CD4-positive, alpha-beta T cell treated with Interleukin-15 for 4 hours (primary cell): ENCODE data around the gene MAP3K20.
"Not testable (repeated sequence)": the region's sequence is repeated elsewhere in the genome, so short reads cannot be mapped to it uniquely, and the experiment has no call there.

Experiments
- DNase-seq: peaks from one replicate; pipeline ENCODE4 v3.0.0-alpha.2; 2020; ENCODE audit warnings: low spot score

The MAP3K20 gene

DNA sequence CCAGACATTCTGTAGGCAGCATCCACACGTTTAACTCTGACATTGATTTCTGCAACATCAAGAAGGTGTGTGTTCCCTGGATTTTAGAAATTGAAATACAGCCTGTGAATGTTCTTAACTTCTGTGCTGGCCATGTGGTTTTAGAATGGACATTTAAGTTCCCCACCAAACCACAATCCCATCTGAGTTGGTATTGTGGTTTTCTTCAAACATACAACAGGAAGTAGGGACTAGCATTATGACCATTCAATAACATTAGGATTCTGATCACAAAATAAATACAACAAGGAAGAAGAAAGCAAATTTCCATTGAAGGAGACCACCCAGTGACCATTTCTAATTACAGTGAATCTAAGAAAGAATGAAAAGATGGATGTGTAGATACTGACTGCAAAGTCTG, 51.2 kb downstream of the MAP3K20 start:
- no peak for DNase-seq

DNA sequence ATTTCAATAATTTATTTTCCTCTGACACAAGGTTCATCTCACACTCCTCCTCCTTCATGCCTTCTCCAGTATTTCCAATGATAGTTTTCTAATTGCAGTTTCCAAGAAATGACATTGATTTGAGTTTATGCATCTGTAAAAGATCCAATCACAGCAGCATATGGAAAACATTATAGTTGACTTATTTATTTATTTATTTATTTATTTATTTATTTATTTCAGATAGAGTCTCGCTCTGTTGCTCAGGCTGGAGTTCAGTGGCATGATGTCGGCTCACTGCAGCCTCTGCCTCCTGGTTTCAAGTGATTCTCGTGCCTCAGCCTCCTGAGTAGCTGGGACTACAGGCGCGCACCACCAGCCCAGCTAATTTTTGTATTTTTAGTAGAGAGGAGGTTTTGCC, 52.5 kb downstream of the MAP3K20 start:
- not testable (repeated sequence) for DNase-seq

DNA sequence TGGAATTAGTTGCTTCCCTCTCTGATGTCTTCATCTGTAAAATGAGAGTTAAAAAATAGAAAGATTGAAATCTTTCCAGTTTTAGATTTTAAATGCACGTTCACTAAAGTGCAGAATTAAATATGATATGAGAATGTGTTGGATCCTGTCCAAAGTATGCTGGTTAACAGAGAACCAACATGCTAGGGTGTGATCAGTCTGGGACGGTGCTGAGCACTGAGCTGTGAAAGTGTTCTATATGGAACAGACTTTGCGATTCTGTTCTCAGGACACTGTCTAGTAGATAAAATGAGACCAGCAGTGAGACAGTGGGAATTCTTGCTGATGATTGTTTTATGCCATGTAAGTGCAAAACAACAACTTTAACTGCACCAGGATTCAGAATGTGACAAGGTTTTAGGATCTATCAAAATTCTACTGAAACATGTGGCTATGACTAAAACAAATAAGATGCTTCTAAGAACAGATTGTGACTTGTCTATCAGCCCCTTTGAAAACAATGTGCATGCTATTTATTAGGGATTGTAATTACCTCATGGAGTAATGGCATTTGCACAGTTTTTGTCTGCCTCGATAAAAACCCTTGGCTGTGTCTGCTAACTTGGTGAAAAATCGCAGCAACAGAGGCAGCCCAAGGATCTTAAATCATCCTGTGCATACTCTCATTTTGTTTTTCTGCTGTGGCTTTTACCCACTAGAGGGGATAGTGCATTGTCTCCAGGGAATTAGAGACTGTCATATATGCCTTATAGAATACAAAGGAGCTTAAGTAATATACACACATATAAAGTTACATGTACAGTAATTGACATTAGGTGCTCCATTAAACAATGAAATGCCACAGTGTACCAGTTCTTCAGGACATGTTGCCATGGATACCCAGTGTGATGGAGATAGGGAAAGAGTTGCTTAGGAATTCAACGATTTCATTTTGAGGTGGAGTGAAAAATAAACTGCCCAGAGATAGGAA, 55.1 kb downstream of the MAP3K20 start:
- no peak for DNase-seq

DNA sequence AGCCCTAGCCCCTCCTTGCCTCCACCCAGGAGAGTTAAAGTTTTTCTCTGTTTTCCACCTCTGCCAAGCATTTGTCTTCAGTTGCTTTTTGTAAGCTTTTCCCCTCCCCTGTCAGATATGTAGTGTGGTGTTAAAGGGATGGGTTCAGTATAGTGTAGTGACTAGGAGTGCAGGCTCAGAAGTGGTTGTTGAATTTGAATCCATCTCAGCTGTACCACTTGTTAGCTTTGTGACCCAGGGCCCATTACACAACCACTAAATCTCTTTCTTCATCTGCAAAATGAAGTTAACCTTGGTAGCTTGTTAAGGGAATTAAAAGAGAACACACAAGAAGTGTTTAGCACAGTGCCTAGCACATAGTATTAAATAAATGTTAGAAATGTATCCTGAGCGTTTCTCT, 56.9 kb downstream of the MAP3K20 start:
- DNase-seq: no peak

DNA sequence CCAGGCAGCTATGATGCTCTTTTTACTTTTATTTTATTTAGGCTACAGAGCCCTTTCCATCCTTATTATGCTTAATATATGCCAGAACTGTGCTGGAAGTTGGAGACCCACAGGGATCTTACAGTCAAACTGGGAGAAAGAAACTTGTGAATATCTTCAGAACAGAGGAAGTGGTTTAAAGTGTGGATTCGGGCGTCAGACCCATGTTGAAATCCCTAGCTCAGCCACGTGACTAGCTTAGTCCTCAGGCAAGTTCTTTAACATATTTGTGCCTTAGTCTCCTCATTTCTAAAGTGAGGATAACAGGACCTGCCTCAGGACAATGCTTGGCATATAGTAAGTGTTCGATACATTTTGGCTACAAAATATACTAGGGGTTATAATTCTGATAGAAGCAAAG, 59.1 kb downstream of the MAP3K20 start:
- no peak for DNase-seq

DNA sequence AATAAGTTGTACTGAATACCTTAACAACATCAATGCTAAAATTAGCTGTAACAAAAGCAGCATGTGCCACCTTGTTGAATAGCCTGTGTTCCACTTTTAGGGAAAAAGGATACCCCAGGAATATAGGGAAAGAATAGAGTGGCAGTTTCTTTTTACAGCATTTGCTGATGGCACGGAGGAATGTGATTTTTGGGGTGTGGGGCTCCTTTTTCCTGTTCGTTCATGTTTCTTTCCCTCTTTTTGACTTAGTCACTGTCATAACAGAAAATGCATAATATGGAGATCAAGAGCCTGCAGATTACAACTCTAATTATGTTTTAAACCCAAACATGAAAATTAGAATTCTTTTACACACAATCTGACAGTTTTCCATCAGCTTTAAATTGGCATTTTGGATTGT, 60.4 kb downstream of the MAP3K20 start:
- no peak for DNase-seq

DNA sequence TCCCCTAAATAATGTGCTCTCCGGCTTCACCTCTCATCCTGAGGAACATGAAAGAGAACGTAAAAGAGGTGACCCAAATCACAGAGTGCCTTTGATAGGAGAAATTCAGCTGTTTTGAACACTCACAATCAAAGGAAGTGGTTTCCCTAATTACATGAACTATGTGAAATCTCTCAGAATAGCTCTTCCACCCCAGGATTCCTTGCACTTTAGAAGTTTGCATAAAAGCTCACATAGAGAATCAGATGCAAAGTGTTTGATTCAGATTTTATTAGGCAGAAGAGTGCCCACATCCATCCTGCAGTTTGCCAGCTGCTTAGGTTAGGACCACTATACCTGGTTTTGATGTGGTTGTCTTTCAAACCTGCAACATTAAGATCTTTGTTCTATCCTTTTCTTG, 61.0 kb downstream of the MAP3K20 start:
- no peak for DNase-seq

DNA sequence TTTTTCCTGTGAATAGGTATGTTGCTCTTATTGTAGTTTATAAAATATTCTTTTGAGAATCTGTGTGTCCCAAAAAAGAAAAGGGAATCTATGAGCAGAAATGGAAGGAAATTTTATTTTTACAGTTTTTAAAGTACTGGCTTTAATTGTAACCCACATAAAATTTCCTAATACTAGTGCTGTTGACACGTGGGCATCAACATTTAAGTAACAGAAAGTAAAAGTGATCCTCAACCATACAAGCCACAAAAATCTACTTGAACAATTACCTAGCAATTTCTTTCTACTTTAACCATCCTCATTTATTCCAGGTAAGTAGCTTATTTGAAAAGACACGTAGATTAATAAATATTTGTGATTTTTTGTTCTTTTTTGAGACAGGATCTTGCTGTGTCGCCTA, 62.0 kb downstream of the MAP3K20 start:
- DNase-seq: no peak

DNA sequence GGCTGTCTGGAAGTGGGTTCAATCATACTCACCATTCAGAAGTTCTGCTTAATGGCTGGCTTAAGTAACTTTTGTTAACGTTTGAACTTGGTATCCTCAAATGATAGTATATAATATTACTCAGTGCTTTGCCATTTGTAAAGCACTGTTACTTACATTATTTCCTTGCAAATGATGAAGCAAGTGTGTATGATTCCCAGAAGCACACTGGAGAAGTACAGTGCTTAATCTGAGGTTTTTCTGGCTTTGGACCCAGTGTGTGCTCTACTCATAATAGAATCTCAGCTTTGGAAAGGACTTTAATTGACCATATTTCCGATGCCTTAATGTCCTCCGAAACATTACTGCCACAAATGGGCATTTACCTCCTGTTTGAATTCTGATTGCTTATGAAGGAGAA, 63.3 kb downstream of the MAP3K20 start:
- no peak for DNase-seq

DNA sequence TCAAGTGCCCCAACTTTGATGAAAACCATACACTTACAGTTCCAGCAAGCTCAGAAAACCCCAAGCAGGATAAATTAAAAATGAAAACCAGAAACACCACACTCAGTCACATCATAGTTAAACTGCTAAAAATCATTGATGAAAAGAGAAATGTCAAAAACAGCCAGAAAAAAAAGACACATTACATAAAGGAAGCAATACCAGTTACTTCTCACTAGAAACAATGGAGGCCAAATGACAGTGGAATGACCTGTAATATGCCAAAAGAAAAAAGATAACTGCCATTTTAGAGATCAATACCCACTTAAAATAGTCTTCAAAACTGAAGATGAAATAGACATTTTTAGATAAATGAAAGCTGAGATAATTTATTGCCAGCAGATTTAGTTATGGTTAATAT, 66.0 kb downstream of the MAP3K20 start:
- DNase-seq: no peak

DNA sequence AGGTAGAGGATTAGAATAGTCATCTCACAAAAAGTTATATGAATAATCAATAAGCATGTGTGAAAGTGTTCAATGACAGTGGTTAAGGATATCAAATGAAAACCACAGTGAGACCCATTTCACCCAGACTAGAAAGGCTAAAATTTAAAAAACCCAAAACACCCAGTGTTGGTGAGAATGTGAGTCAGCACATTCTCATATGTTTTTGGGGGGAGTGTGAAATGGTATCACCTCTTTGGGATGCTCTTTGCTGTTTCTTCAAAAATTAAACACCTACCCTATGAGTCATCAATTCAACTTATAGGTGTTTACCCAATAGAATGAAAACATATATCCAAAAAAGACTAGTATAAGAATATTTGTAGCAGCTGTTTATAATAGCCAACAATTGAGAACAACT, 69.8 kb downstream of the MAP3K20 start:
- peak; percentile 20 for DNase-seq

DNA sequence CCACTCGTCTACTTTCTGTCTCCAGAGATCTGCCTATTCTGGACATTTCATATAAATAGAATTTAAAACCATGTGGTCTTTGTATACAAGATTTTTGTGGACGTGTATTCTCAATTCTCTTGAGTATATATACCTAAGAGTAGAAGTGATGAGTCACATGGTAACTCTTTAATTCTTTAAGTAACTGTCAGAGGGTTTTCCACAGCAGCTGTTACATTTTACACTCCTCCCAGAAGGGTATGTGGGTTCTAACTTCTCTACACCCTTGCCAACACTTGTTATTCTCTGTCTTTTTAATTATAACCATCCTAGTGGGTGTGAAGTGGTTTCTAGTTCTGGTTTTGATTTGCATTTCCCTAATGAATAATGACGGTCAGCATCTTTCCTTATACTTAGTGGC, 70.9 kb downstream of the MAP3K20 start:
- no peak for DNase-seq

DNA sequence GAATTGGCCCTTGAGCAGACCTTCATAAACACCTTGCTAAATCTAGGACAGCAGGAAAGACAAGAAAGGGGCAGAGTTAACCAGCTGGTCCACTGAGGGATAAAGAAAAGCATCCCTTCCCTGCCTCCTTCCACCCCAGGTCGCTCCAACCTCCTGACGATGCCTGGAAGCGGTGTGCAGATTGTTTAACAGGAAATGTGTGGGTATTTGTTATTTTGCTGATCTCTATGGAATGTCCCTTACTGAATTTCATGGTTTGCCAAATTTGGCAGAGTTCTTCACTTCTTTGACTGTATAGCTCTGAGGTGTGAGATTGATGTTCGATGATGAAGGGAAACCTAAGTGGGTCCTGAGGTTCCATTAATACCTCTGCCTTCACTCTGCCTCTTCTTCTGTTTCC, 72.9 kb downstream of the MAP3K20 start:
- DNase-seq: no peak

DNA sequence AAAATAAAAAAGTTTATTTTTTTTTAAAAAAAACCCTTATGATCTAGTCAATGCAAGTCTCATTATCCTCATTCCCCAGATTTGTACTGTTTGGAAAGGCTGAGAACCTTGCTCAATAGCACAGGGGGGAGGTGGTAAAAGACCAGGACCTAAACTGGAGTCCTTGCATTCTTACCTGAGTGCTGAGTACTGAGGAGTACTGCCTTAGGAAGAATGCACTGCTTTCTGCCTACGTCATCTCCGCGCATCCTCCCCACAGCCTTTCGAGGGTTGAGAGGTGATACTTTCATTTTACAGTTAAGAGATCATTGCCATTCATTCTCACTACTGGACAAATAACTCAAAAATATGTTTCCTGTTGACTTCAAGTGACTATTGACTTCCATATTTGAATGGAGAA, 73.8 kb downstream of the MAP3K20 start:
- peak; percentile 40 for DNase-seq

DNA sequence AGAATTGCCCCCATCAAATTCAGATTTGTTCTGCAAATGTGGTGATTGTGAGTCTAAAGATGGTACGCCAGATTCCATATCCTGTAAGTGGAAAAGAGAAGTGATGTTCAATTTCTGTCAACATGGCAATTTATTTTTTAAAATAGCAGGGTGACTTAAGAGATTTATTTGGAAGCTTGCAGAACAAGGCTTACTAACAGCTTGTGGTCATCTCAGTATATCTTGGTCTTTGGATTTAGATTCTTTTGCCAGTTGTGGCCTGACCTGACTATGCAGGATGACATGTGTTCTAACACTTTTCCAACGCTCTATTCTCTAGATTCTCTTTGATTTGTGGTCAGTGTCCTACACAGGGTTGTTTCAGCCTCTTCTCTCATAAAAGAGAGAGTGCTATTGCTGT, 74.4 kb downstream of the MAP3K20 start:
- no peak for DNase-seq

DNA sequence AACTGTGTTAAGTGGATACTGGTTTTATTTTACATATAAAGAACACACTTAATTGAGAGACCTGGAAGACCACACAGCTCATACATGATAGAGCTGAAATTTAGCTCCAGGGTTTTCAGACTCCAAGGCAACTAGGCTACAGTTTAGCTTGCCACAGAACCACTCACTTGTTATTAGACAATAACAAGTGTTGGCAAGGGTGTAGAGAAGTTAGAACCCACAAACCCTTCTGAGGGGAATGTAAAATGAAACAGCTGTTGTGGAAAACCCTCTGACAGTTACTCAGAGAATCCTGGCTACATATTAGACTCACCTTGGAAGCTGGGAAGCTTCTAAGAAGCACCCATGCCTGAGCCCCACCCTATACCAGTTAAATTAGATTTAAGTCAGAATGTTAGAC, 75.3 kb downstream of the MAP3K20 start:
- no peak for DNase-seq

DNA sequence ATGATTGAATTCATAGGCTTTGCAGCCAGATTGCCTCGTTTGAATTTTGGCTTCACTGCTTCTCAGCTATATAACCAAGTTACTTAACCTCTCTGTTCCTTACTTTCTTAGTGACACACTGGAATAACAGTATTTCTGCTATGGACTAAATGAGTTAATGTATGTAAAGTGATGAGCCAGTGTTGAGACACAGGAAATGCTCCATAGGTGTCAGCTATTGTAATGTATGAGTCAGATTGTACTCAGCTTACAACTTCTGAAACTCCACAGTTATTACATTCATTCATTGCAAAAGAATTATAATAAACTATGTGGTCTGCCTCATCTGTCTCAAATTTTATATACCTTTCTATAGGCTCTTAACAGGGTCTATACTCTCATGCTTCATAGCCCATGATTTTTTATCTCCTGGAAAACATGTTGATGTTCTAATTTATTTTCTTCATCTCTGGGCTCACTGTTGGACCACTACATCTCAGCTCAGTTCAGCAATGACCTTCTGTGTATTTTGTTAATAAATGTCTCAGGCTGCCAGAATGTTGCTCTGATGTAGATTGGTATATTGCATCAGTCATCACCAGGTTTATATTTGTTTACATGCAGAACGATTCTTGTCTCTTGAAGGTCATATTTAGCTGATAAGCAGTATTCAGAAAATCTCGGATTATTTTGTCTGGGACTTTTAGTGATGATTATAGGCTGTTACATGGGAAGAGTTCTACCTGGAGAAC, 76.2 kb downstream of the MAP3K20 start:
- no peak for DNase-seq

DNA sequence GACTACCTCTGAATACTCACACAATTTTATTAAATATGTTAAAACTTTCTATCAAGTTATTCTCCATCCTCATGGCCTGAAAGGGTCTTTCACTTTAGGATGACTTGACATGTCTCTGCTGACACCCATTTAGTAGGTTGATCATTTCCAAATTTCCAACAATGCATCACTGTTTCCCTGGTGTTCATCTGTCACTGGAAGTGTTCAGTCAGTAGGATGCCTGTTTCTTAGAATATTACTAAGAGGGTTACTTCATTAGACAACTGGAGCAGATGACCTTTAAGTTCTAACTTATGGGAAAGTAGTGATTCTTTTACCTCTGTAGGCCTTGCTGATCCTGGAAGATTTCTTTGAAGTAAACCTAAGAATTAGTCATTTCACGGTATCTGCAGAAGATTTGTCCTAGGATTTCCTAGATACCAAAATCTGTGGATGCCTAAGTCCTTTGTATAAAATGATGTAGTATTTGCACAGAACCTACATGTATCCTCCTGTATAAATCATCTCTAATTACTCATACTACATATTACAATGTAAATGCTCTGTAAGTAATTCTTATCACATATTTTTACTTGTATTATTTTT, 77.7 kb downstream of the MAP3K20 start:
- DNase-seq: no peak

DNA sequence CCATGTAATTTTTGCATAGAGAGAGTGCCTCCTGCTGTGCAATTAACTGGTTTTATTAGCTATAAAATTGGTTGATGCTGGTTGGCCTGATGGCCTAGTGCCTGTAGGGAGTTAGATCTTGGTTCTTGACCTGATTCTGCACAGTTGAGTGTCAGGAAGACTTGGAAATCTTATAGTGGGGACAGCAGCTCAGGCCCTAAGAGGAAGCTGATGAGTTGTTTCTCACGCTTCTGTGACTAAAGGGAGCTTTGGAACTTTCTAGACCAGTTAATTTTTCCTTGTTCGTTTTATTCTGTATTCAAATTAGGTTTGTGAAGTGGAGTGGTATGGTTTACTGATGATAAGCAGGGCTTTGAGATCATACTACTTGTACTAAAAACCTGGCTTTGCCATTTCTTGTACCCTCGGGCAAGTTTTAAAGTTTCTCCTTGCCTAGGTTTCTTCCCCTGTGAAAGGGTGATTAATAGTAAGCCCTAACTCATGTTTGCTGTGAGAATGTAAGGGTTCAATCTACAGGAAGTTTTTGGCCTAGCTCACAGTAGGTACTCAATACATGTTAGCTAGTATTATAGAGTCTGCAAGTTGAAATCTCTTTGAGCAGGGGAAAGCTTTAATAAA, 82.1 kb downstream of the MAP3K20 start:
- DNase-seq: no peak

DNA sequence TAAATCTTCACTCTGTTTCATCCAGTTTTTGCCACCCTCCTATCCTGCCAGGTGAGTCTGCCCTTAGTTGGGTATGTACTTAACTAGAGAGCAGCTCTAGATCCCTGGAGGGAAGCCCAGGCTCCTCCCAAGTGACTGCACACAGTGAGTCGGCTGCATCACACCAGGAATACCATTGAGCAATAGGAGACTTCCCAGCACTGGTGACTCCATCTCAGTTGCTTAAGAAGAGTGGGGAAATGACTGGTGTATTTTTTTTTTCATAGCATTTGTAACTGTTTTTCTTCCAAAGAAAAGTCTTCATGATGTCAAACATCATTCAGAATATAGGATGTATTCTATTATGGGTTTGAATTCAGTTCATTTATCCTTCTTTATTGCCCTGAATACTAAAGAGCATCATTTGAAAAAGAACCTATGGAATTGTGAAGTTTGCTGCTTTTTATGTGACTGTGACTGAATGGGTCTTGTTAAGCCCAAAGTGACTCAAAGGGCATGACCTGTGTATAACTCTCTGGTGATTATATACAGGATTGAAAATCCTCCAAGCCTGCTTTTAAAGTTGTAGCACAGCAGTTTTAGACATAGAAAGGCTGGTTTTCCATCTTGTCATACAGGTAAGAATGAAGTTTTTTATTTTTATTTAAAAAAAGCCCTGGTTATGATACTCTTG, 84.3 kb downstream of the MAP3K20 start:
- no peak for DNase-seq

DNA sequence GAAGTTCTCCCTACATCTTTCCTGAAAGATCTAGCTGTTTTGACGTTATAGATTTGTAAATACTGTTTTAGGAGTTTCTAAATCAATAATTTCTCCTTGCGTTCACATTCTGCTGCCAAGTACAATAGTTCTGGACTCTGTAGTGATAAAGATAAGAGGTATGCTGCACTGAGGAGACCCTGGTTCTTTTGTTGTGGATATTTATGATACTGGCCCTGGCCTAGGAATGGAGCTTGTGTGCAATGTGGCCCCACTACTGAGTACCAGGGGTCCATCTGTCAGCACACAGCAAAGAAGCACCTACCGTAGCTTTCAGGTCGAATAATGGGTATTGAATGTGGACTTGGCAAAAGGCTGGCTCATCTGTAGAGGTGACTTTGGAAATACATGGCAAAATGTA, 85.0 kb downstream of the MAP3K20 start:
- DNase-seq: no peak

DNA sequence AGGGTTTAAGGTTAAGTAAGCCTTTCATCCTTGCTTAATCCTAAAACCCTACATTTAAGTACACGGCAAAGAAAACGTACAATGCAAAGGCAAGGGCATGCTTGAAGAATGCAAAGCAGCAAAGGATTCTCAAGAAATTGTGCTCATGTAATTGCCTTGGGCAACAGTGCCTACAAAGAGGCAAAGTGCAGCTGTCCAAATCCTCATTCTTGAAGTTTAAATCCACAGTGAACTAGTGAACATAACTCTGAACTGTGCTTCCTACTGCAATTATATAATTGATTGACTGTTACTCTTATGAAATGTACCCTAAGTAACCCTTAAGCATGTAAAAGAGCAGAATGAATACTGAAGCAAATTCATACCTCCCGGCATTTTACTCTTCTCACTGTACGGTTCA, 85.4 kb downstream of the MAP3K20 start:
- no peak for DNase-seq
